ENCODE data around the gene ERP27. TPM values are rescaled to one million over a fixed set of nuclear protein-coding genes. Genes with fewer than 3 reads are reported as not detected.

The ERP27 gene
- total RNA-seq, 2 experiments from 2014 or later: 1.7 to 2.0 TPM

DNA sequence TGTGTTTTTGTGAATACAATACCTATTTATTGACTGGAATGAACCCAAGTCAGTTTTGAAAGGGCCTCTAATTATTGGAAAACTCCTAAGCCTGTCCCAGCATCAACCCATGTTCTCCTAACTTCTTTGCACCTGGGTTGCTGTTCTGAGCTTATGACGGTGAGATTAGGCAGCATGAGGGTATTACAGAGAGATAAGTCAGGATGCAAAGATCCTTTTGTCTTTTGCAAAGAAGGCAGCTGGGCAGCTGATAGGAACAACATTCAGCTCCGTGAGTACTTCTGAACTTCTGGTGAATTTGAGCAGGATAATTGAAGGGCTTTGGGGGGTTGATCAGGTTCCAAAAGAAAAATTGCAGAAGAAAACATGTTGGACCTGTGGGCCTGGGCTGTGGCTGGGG lies 34.5 kb upstream of the ERP27 start, which contains the start of gene PDE6H:
Gene PDE6H, plus strand, starts transcription at position 227 of the 400 bp plus-strand sequence. CDS start 4,971 bp downstream, outside the sequence.
- intact Hi-C loops (cut with DNase I, micrococcal nuclease): no loop called here
- no peak within 1 kb of the TSS for H3K27ac Mint-ChIP-seq
- no peaks in the 10 kb centered on the region for H3K27me3 Mint-ChIP-seq
- ATAC-seq (no peak), DNase-seq (no peak)
- H3K4me3 Mint-ChIP-seq: no peak within 1 kb of the TSS
- ChIA-PET POLR2A (no interaction called here), CTCF (interaction anchor here (0.6 to 3.1 kb wide), 3 partner anchors 12 to 22 kb away, joined by 3 to 11 read pairs (median 3); no protein-coding TSS in a partner anchor)
- no peaks in the 10 kb centered on the region for H3K36me3 Mint-ChIP-seq (ENCODE audit: low read depth)
- H3K4me1 Mint-ChIP-seq: peaks cover 31% of the 10 kb centered on the region
- H3K9me3 Mint-ChIP-seq (ENCODE audit: low read depth): no peaks in the 10 kb centered on the region

DNA sequence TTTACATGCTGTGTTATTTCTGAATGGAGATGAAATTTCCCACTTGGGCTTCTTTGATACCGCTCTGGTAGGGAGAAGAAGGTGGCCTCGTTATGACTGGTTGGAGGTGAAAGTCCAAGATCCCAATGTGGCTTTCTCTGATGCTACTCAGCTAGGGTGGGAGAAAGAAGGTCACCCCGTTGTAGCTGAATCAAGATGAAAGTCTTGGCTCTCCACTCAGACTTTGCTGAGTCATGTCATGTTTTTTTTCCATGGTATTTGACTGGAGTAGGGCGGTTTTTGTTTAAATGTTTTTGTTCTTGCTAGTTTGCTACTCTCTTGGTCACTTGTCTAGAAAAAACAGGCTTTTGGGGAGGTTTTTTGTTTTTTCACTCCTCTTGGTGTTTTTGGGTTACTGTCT lies 32.1 kb upstream of the ERP27 start:
- ChIA-PET CTCF (no interaction called here), POLR2A (no interaction called here)
- DNase-seq (no peak), ATAC-seq (peak; percentile 49)
- Mint-ChIP-seq H3K4me3 (no peak overlapping the region), H3K27me3 (no peaks in the 10 kb centered on the region), H3K27ac (peak overlapping the region; percentile 7), H3K36me3 (ENCODE audit: low read depth) (no peaks in the 10 kb centered on the region), H3K4me1 (peaks cover 42% of the 10 kb centered on the region), H3K9me3 (ENCODE audit: low read depth) (no peaks in the 10 kb centered on the region)
- intact Hi-C loops (cut with DNase I, micrococcal nuclease): no loop called here

DNA sequence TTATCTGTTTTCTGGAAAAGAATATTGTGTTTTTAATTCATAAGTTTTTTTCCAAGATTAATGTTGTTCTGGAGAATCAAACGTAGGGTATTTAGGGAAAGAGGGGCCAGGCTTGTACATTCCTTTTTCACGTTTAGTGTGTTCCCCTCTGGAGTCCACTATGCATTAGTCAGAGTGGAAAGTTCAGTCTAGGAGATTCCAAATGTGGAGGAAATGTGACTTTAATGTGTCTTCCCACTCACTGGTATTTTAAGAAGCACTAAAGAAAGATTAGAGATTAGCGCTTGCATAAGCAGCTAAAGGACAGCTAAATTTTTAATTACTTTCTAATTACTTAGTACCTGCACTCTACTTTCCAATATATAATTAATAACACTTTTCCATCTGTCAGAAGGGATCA lies 30.1 kb upstream of the ERP27 start:
- no peak for ATAC-seq
- intact Hi-C loops (cut with DNase I, micrococcal nuclease): no loop called here
- H3K4me1 Mint-ChIP-seq: peaks cover 54% of the 10 kb centered on the region

DNA sequence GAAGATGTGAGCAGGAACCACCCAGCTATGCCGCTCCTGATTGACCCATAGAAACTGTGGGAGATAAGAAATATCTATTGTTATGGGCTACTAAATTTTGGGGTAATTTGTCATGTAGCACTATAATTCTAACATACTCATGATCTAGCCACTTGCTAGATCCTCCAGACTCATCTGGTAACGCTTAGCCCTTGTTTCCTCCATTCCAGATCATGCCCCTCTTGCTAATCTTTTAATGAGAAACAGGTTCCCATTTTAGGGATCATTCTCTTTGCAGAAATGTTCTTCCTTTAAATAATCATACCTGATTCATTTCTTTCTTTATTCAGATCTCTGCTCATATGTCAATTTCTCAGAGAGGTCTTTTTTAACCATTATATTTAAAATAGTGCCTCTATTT lies 26.9 kb upstream of the ERP27 start:
- POLR2A ChIA-PET: no interaction called here
- intact Hi-C loops (cut with DNase I, micrococcal nuclease): loop anchor here in 1 of 2 experiments (2.0 kb wide), 1 partner anchor 18 kb away; no protein-coding TSS in a partner anchor
- peak overlapping the region; percentile 69 for H3K27ac Mint-ChIP-seq

More for the DNA sequence above, 30.1 kb upstream of the ERP27 start:
- H3K9me3 Mint-ChIP-seq (ENCODE audit: low read depth): no peaks in the 10 kb centered on the region
- DNase-seq: no peak
- H3K4me3 Mint-ChIP-seq: no peak overlapping the region
- H3K36me3 Mint-ChIP-seq (ENCODE audit: low read depth): peaks cover 1% of the 10 kb centered on the region
- ChIA-PET POLR2A (interaction anchor here (1.0 kb wide), 1 partner anchor 12 kb away, joined by 4 read pairs; no protein-coding TSS in a partner anchor), CTCF (interaction anchor here (0.6 to 2.5 kb wide), 4 partner anchors 12 to 27 kb away, joined by 3 to 7 read pairs (median 3); no protein-coding TSS in a partner anchor)
- H3K27me3 Mint-ChIP-seq: no peaks in the 10 kb centered on the region
- H3K27ac Mint-ChIP-seq: no peak overlapping the region

DNA sequence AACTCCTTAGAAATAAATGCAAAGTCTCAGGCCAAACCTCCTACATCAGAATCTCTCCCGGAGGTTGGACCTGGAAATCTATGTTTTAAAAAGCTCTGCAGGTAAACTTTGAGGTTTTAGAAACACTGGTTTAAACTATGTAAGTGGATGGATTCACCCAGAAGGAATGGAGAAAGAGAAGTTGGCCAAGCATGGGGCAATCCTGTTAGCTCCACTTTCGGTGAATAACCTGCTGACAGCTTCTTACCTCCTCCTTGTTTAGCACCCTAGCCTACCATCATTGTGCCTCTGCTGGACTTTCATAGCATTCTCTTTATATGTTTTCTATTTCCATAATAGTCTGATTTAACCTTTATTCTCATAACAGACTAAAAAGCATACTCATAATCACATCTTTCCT lies 26.1 kb upstream of the ERP27 start:
- intact Hi-C loops (cut with DNase I, micrococcal nuclease): loop anchor here (2.0 to 5.0 kb wide), 3 partner anchors 18 to 598 kb away; partner anchors contain the start of gene ATF7IP (in 1 of the 2)
- Mint-ChIP-seq H3K4me3 (no peak overlapping the region), H3K9me3 (ENCODE audit: low read depth) (no peaks in the 10 kb centered on the region), H3K4me1 (peaks cover 52% of the 10 kb centered on the region), H3K36me3 (ENCODE audit: low read depth) (peaks cover 12% of the 10 kb centered on the region), H3K27me3 (no peaks in the 10 kb centered on the region), H3K27ac (peak overlapping the region; percentile 86)
- ChIA-PET POLR2A (no interaction called here), CTCF (interaction anchor here (0.9 kb wide), 1 partner anchor 30 kb away, joined by 3 read pairs; no protein-coding TSS in a partner anchor)
- ATAC-seq: no peak
- DNase-seq: no peak

More for the DNA sequence above, 26.9 kb upstream of the ERP27 start:
- H3K27me3 Mint-ChIP-seq: no peaks in the 10 kb centered on the region
- no peaks in the 10 kb centered on the region for H3K9me3 Mint-ChIP-seq (ENCODE audit: low read depth)
- no peak for DNase-seq
- H3K4me1 Mint-ChIP-seq: peaks cover 53% of the 10 kb centered on the region
- CTCF ChIA-PET: interaction anchor here (0.9 to 2.1 kb wide), 2 partner anchors 16 to 30 kb away, joined by 3 to 4 read pairs; no protein-coding TSS in a partner anchor
- H3K4me3 Mint-ChIP-seq: no peak overlapping the region
- ATAC-seq: no peak
- H3K36me3 Mint-ChIP-seq (ENCODE audit: low read depth): peaks cover 5% of the 10 kb centered on the region

GRCh38 chr12:14963520-14963919 lies 25.2 kb upstream of the ERP27 start:
- H3K4me1 Mint-ChIP-seq: peaks cover 49% of the 10 kb centered on the region
- no peaks in the 10 kb centered on the region for H3K27me3 Mint-ChIP-seq
- peaks cover 21% of the 10 kb centered on the region for H3K36me3 Mint-ChIP-seq (ENCODE audit: low read depth)
- peak overlapping the region; percentile 86 for H3K27ac Mint-ChIP-seq
- ChIA-PET CTCF (interaction anchor here (0.7 to 0.8 kb wide), 2 partner anchors 105 to 115 kb away, joined by 3 read pairs; no protein-coding TSS in a partner anchor), POLR2A (no interaction called here)
- ATAC-seq: no peak
- intact Hi-C loops (cut with DNase I, micrococcal nuclease): loop anchor here in 1 of 2 experiments (2.0 to 5.0 kb wide), 3 partner anchors 15 to 599 kb away; partner anchors contain the start of gene ATF7IP
- H3K4me3 Mint-ChIP-seq: peak overlapping the region; percentile 30
- no peaks in the 10 kb centered on the region for H3K9me3 Mint-ChIP-seq (ENCODE audit: low read depth)
- DNase-seq: no peak

GRCh38 chr12:14962797-14963196 lies 24.5 kb upstream of the ERP27 start:
- Mint-ChIP-seq H3K27ac (peak overlapping the region; percentile 99), H3K27me3 (no peaks in the 10 kb centered on the region), H3K36me3 (ENCODE audit: low read depth) (peaks cover 28% of the 10 kb centered on the region), H3K4me1 (peaks cover 46% of the 10 kb centered on the region), H3K9me3 (ENCODE audit: low read depth) (no peaks in the 10 kb centered on the region), H3K4me3 (peak overlapping the region; percentile 96)
- DNase-seq (no peak), ATAC-seq (no peak)
- ChIA-PET CTCF (interaction anchor here (0.7 to 0.8 kb wide), 2 partner anchors 106 to 114 kb away, joined by 3 read pairs; no protein-coding TSS in a partner anchor), POLR2A (no interaction called here)
- intact Hi-C loops (cut with DNase I, micrococcal nuclease): loop anchor here in 1 of 2 experiments (2.0 to 5.0 kb wide), 3 partner anchors 14 to 600 kb away; partner anchors contain the start of gene ATF7IP

GRCh38 chr12:14962153-14962539 lies 23.8 kb upstream of the ERP27 start:
- ChIA-PET CTCF (interaction anchor here (0.8 to 1.0 kb wide), 2 partner anchors 31 to 259 kb away, joined by 3 read pairs; partner anchors contain the start of gene RERG), POLR2A (interaction anchor here (0.7 to 1.2 kb wide), 4 partner anchors 23 to 596 kb away, joined by 3 to 4 read pairs (median 4); partner anchors contain the start of gene ATF7IP)
- DNase-seq (no peak), ATAC-seq (no peak)
- peaks cover 46% of the 10 kb centered on the region for H3K4me1 Mint-ChIP-seq
- intact Hi-C loops (cut with DNase I, micrococcal nuclease): loop anchor here in 1 of 2 experiments (2.0 to 5.0 kb wide), 3 partner anchors 13 to 600 kb away; partner anchors contain the start of gene ATF7IP
- no peaks in the 10 kb centered on the region for H3K9me3 Mint-ChIP-seq (ENCODE audit: low read depth)
- H3K27me3 Mint-ChIP-seq: no peaks in the 10 kb centered on the region
- H3K4me3 Mint-ChIP-seq: peak overlapping the region; percentile 96
- peaks cover 31% of the 10 kb centered on the region for H3K36me3 Mint-ChIP-seq (ENCODE audit: low read depth)
- peak overlapping the region; percentile 99 for H3K27ac Mint-ChIP-seq

- DNase-seq (peak; percentile 87), ATAC-seq (peak; percentile 71)
- H3K27me3 Mint-ChIP-seq: no peaks in the 10 kb centered on the region
- CTCF ChIA-PET: interaction anchor here (0.7 to 1.1 kb wide), 4 partner anchors 9 to 260 kb away, joined by 3 read pairs; partner anchors contain the start of genes ERP27 and RERG
- POLR2A ChIA-PET: interaction anchor here (0.7 to 1.2 kb wide), 4 partner anchors 22 to 596 kb away, joined by 3 to 4 read pairs (median 4); partner anchors contain the start of gene ATF7IP
- peaks cover 50% of the 10 kb centered on the region for H3K4me1 Mint-ChIP-seq
- no peaks in the 10 kb centered on the region for H3K9me3 Mint-ChIP-seq (ENCODE audit: low read depth)
- peak within 1 kb of the TSS; percentile 99 for H3K27ac Mint-ChIP-seq
- peaks cover 31% of the 10 kb centered on the region for H3K36me3 Mint-ChIP-seq (ENCODE audit: low read depth)
- H3K4me3 Mint-ChIP-seq: peak within 1 kb of the TSS; percentile 96
- intact Hi-C loops (cut with DNase I, micrococcal nuclease): loop anchor here (1.0 to 5.0 kb wide), 12 partner anchors 9 to 705 kb away; partner anchors contain the start of genes C12orf60 (in 2 of the 2), WBP11 (in 2 of the 2) and ATF7IP (in 1 of the 2)
These were observed 23.3 kb upstream of the ERP27 start, which contains the start of gene ARHGDIB for GRCh38 chr12:14961466-14962152. Gene ARHGDIB (minus strand): TSS chr12:14961601. CDS start chr12:14950712, 10,889 bp downstream.

DNA sequence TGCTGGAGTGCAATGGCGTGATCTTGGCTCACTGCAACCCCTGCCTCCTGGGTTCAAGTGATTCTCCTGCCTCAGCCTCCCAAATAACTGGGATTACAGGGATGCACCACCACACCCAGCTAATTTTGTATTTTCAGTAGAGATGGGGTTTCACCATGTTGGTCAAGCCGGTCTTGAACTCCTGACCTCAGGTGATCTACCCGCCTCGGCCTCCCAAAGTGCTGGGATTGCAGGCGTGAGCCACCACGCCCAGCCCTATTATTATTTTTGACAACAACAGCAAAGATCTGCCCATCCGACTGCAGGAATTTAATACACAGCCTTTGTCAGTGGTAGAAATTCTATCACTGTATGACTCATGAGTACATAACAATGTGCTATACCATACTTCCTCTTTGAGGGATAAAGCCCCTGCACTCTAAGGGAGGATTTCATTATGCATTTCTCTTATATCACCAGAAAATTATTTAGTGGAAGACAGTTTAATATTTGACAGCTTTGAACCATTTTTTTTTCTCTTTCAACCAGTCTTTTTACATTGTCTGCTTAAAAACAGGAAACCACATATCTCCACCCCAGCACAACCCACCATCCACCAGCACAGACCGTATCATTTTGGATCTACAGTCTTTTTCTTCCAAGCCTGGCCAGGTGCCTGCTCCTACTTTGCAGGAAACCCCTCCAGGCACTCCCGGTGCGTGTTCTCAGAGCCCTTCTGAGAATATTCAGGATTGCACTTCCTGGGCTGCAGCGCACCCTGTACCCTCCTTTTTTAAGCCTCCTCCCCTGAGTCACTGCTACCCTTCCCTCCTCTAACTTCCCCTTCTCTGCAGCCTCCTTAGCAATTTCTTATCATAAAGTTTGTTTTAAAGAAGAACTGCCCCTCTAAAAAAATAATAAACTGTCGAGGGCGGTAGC lies 22.5 kb upstream of the ERP27 start:
- Mint-ChIP-seq H3K4me3 (peak overlapping the region; percentile 96), H3K4me1 (peaks cover 55% of the 10 kb centered on the region), H3K27me3 (no peaks in the 10 kb centered on the region), H3K27ac (peak overlapping the region; percentile 99), H3K36me3 (ENCODE audit: low read depth) (peaks cover 35% of the 10 kb centered on the region), H3K9me3 (ENCODE audit: low read depth) (no peaks in the 10 kb centered on the region)
- ChIA-PET POLR2A (interaction anchor here (0.9 to 1.0 kb wide), 3 partner anchors 21 to 190 kb away, joined by 4 read pairs; a partner anchor contains a TSS), CTCF (interaction anchor here (0.7 to 4.9 kb wide), 5 partner anchors 9 to 32 kb away, joined by 3 to 27 read pairs (median 3); partner anchors contain the start of gene ERP27)
- ATAC-seq: peak; percentile 53
- DNase-seq: peak; percentile 56
- intact Hi-C loops (cut with DNase I, micrococcal nuclease): loop anchor here (1.0 to 5.0 kb wide), 11 partner anchors 9 to 704 kb away; partner anchors contain the start of genes C12orf60 (in 2 of the 2), WBP11 (in 2 of the 2) and ATF7IP (in 1 of the 2)
